Measurements from ENCODE around the gene WRAP73.

The WRAP73 gene

DNA sequence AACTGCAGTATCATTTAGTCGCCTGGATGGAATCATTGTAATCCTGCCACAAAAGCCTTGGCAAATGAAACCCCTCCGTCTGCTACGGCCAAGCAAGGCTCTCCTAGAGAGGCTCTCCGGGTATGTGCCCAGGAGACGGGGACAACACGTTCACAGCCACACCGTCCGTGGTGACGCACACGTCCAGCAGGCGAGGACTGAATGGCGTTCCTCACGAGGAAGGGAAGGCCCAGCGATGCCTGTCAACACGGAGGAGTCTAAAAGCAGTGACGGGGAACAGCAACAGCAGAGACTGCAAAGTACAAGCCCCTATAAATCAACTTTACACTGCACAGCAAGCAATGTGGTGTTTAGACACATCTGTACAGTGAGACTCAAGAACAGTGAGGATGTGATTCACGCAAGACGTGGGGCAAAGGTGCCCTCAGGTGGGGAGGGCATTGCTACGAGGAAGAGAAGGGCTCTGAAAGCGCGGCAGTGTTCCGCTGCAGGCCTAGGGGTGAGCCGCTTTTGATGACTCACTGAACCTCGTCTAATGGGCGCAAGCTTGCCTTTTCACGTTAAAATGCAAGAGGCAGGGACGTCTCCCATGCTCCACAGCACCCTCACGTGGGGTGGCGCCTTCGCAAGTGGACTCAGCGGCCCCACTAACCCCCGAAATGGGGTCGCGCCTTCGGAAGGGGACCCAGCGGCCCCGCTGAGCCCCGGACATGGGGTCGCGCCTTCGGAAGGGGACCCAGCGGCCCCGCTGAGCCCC lies 6.8 kb downstream of the WRAP73 start:
- Histone ChIP-seq H3K27ac (ENCODE audit: low read depth, low read length) (no peak overlapping the region), H4K20me1 (ENCODE audit: low read depth, low read length) (no peaks in the 10 kb centered on the region), H3F3A (ENCODE audit: insufficient read depth) (no peaks in the 10 kb centered on the region), H3K9me3 (ENCODE audit: insufficient read depth, low read length) (no peaks in the 10 kb centered on the region), H3K9me2 (replicated peaks; ENCODE audit: insufficient read depth, low read length) (no peaks in the 10 kb centered on the region), H3K27me3 (ENCODE audit: low read length) (no peaks in the 10 kb centered on the region), H3K36me3 (ENCODE audit: low read length) (no peaks in the 10 kb centered on the region), H3K4me2 (ENCODE audit: low read depth, low read length, poor library complexity, severe bottlenecking) (no peak overlapping the region), H2AFZ (ENCODE audit: low read depth, low read length, severe bottlenecking) (no peak overlapping the region), H3K79me2 (ENCODE audit: insufficient read depth, low read length) (no peaks in the 10 kb centered on the region), H3K9ac (ENCODE audit: low read length) (no peak overlapping the region), H3K4me3 (ENCODE audit: insufficient read depth, low read length, poor library complexity, severe bottlenecking) (no peak overlapping the region)
- TF ChIP-seq, protein P1, sequence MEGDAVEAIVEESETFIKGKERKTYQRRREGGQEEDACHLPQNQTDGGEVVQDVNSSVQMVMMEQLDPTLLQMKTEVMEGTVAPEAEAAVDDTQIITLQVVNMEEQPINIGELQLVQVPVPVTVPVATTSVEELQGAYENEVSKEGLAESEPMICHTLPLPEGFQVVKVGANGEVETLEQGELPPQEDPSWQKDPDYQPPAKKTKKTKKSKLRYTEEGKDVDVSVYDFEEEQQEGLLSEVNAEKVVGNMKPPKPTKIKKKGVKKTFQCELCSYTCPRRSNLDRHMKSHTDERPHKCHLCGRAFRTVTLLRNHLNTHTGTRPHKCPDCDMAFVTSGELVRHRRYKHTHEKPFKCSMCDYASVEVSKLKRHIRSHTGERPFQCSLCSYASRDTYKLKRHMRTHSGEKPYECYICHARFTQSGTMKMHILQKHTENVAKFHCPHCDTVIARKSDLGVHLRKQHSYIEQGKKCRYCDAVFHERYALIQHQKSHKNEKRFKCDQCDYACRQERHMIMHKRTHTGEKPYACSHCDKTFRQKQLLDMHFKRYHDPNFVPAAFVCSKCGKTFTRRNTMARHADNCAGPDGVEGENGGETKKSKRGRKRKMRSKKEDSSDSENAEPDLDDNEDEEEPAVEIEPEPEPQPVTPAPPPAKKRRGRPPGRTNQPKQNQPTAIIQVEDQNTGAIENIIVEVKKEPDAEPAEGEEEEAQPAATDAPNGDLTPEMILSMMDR (IDR thresholded peaks at IDR 0.05; ENCODE audit: insufficient read depth, low read length, poor library complexity, severe bottlenecking): no peak
- no peak for TF ChIP-seq EZH2phosphoT487 (conservative IDR thresholded peaks at IDR 0.05; ENCODE audit: low read length)

DNA sequence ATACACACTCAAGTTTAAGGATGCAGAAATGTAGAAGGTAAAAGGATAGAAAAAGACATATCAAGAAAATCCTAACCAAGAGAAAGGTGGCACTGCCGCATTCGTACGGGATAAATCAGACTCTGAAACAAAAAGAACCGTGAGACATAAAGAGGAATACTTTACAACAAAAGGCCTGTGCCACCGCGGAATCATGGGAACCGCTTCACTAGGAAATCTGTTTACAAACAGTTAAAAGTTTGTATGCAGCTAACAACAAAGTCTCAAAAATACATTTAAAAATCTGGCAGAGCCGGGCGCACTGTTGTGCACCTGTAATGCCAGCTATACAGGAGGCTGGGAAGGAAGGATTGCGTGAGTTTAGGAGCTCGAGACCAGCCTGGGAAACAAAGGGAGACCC lies 8.1 kb downstream of the WRAP73 start:
- H2AFZ ChIP-seq (ENCODE audit: low read depth, low read length, severe bottlenecking): no peak overlapping the region
- no peak for TF ChIP-seq EZH2phosphoT487 (conservative IDR thresholded peaks at IDR 0.05; ENCODE audit: low read length)
- TF ChIP-seq, protein P1 (IDR thresholded peaks at IDR 0.05; ENCODE audit: insufficient read depth, low read length, poor library complexity, severe bottlenecking): no peak
- no peak overlapping the region for H3K27ac ChIP-seq (ENCODE audit: low read depth, low read length)
- no peak overlapping the region for H3K9ac ChIP-seq (ENCODE audit: low read length)
- H3K4me3 ChIP-seq (ENCODE audit: insufficient read depth, low read length, poor library complexity, severe bottlenecking): no peak overlapping the region
- no peaks in the 10 kb centered on the region for H3K79me2 ChIP-seq (ENCODE audit: insufficient read depth, low read length)
- no peaks in the 10 kb centered on the region for H3K9me3 ChIP-seq (ENCODE audit: insufficient read depth, low read length)
- no peak overlapping the region for H3K4me2 ChIP-seq (ENCODE audit: low read depth, low read length, poor library complexity, severe bottlenecking)
- no peaks in the 10 kb centered on the region for H3F3A ChIP-seq (ENCODE audit: insufficient read depth)
- no peaks in the 10 kb centered on the region for H3K9me2 ChIP-seq (replicated peaks; ENCODE audit: insufficient read depth, low read length)
- no peaks in the 10 kb centered on the region for H3K36me3 ChIP-seq (ENCODE audit: low read length)
- no peaks in the 10 kb centered on the region for H4K20me1 ChIP-seq (ENCODE audit: low read depth, low read length)
- no peaks in the 10 kb centered on the region for H3K27me3 ChIP-seq (ENCODE audit: low read length)

DNA sequence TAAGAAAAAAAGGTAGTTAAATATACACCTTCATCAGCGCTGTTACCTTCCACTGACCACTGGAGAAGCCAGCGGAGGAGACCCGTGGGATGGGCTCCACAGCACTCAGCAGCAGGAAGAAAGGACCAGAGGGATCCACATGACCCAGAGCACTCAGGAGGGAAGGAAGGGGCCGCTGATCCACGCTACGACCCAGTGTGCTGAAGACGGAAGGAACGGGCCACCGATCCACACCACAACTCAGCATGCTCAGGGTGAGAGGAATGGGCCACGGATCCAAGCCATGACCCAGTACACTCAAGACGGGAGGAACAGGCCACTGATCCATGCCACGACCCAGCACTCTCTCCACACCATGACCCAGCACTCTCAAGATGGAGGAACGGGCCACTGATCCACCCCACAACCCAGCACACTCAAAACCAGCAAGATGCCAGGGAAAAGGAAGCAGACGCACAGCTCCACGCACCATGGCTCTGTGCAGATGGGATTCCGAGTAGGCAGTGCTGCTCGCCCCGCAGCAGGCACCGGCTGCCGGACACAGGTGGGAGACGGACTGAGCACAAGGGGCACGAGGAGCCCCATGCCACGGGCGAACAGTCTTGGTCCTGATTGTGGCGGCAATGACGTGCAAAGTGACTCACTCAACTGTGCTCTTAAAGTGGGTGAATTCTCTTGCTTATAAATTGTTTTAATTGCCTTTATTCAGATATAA lies 8.7 kb downstream of the WRAP73 start:
- Histone ChIP-seq H3K4me3 (ENCODE audit: insufficient read depth, low read length, poor library complexity, severe bottlenecking) (no peak overlapping the region), H4K20me1 (ENCODE audit: low read depth, low read length) (no peaks in the 10 kb centered on the region), H3K9ac (ENCODE audit: low read length) (no peak overlapping the region), H3K9me3 (ENCODE audit: insufficient read depth, low read length) (no peaks in the 10 kb centered on the region), H3K79me2 (ENCODE audit: insufficient read depth, low read length) (no peaks in the 10 kb centered on the region), H3K27me3 (ENCODE audit: low read length) (no peaks in the 10 kb centered on the region), H3K36me3 (ENCODE audit: low read length) (no peaks in the 10 kb centered on the region), H3K4me2 (ENCODE audit: low read depth, low read length, poor library complexity, severe bottlenecking) (no peak overlapping the region), H2AFZ (ENCODE audit: low read depth, low read length, severe bottlenecking) (no peak overlapping the region), H3K27ac (ENCODE audit: low read depth, low read length) (no peak overlapping the region), H3K9me2 (replicated peaks; ENCODE audit: insufficient read depth, low read length) (no peaks in the 10 kb centered on the region), H3F3A (ENCODE audit: insufficient read depth) (no peaks in the 10 kb centered on the region)
- TF ChIP-seq EZH2phosphoT487 (conservative IDR thresholded peaks at IDR 0.05; ENCODE audit: low read length): no peak
- TF ChIP-seq, protein P1 (IDR thresholded peaks at IDR 0.05; ENCODE audit: insufficient read depth, low read length, poor library complexity, severe bottlenecking): no peak
